OCI-M2 (cell line): ENCODE results near the gene PRR5L.
"Not testable (repeated sequence)": the region's sequence is repeated elsewhere in the genome, so short reads cannot be mapped to it uniquely, and the experiment has no call there.

Experiments
- DNase-seq: peaks from one replicate; lab custom pipeline; 2025; ENCODE audit not compliant: unreplicated experiment; lab: John Stamatoyannopoulos, UW

Gene PRR5L

GRCh38 chr11:36456156-36456555 lies 160.1 kb downstream of the PRR5L start:
- DNase-seq: no peak

- no peak for DNase-seq
These were observed 162.2 kb downstream of the PRR5L start for GRCh38 chr11:36458129-36458915.

GRCh38 chr11:36459046-36459445 lies 163.0 kb downstream of the PRR5L start:
- DNase-seq: no peak

GRCh38 chr11:36460220-36460619 lies 164.1 kb downstream of the PRR5L start:
- no peak for DNase-seq

GRCh38 chr11:36462321-36462720 lies 166.2 kb downstream of the PRR5L start:
- DNase-seq: no peak

- no peak for DNase-seq
These were observed 167.7 kb downstream of the PRR5L start for GRCh38 chr11:36463781-36464180.

- no peak for DNase-seq
These were observed 168.6 kb downstream of the PRR5L start for GRCh38 chr11:36464720-36465119.

- DNase-seq: no peak
These were observed 169.5 kb downstream of the PRR5L start for GRCh38 chr11:36465449-36466163.

- no peak for DNase-seq
These were observed 170.9 kb downstream of the PRR5L start for GRCh38 chr11:36467012-36467411.

- no peak for DNase-seq
These were observed 171.8 kb downstream of the PRR5L start for GRCh38 chr11:36467916-36468315.

- DNase-seq: no peak
These were observed 173.0 kb downstream of the PRR5L start for GRCh38 chr11:36469063-36469462.

GRCh38 chr11:36469881-36470802 lies 174.1 kb downstream of the PRR5L start:
- DNase-seq: no peak

- no peak for DNase-seq
These were observed 175.5 kb downstream of the PRR5L start for GRCh38 chr11:36471577-36471976.

GRCh38 chr11:36475192-36475591 lies 179.1 kb downstream of the PRR5L start:
- no peak for DNase-seq

GRCh38 chr11:36478700-36479329 lies 182.7 kb downstream of the PRR5L start:
- no peak for DNase-seq

- no peak for DNase-seq
These were observed 184.7 kb downstream of the PRR5L start for GRCh38 chr11:36480833-36481232.

GRCh38 chr11:36483042-36483441 lies 187.0 kb downstream of the PRR5L start:
- DNase-seq: not testable (repeated sequence)

GRCh38 chr11:36485298-36486002 lies 189.4 kb downstream of the PRR5L start:
- no peak for DNase-seq

- no peak for DNase-seq
These were observed 191.5 kb downstream of the PRR5L start for GRCh38 chr11:36487619-36488018.

- DNase-seq: no peak
These were observed 192.0 kb downstream of the PRR5L start for GRCh38 chr11:36488096-36488495.
